GM23248 (cell line): ENCODE measurements around the gene TRIM42.

Source experiments
- EZH2 ChIP-seq: fragments of 200-600 bp; sonication (generic); IDR thresholded peaks from 2 replicates; pipeline ENCODE4 v1.6.1; 2018; ENCODE audit warnings: antibody characterized with exemption, mild to moderate bottlenecking; ENCODE audit not compliant: insufficient read depth, poor library complexity, severe bottlenecking
- EZH2phosphoT487 ChIP-seq: fragments of 200-600 bp; sonication (generic); IDR thresholded peaks from 2 replicates; pipeline ENCODE4 v1.6.1; 2018; ENCODE audit warnings: antibody characterized with exemption, moderate library complexity, mild to moderate bottlenecking, low read depth; ENCODE audit not compliant: insufficient read depth

GRCh38 chr3:140723576-140723975 lies 45.7 kb downstream of the TRIM42 start:
- no peak for TF ChIP-seq EZH2phosphoT487
- TF ChIP-seq EZH2: no peak
